ENCODE measurements around the gene LYRM7. TPM values are rescaled to one million over a fixed set of nuclear protein-coding genes. Genes with fewer than 3 reads are reported as not detected.
"Not testable (repeated sequence)": the region's sequence is repeated elsewhere in the genome, so short reads cannot be mapped to it uniquely, and the experiment has no call there.

The LYRM7 gene
- total and polyA plus RNA-seq, 5 donors from 2014 or later = 4.3 to 6.5 (median 5.1) TPM

GRCh38 chr5:131180407-131180806 lies 9.7 kb downstream of the LYRM7 start:
- ATAC-seq (ENCODE audit: low read depth in 2 of 2) (no peak), DNase-seq (no peak)
- H3K27me3 ChIP-seq (ENCODE audit: control insufficient read depth, insufficient read depth, low read length) = no peaks in the 10 kb centered on the region
- Mint-ChIP-seq H3K4me1 (peaks cover 17 to 24% (median 20%) of the 10 kb centered on the region in 4 donors), H3K9me3 (no peaks in the 10 kb centered on the region), H3K4me3 (no peak overlapping the region), H3K27ac (no peak overlapping the region), H3K27me3 (no peaks in the 10 kb centered on the region), H3K36me3 (peaks cover 20% of the 10 kb centered on the region)
- H3K4me1 ChIP-seq (ENCODE audit: control insufficient read depth, insufficient read depth, low read length, poor library complexity, severe bottlenecking) = peaks cover 3% of the 10 kb centered on the region
- H3K4me3 ChIP-seq (ENCODE audit: low read depth, low read length) = no peak overlapping the region
- no peak overlapping the region for H3K27ac ChIP-seq (ENCODE audit: insufficient read depth, low read length, poor library complexity, severe bottlenecking)
- H3K9me3 ChIP-seq (ENCODE audit: control insufficient read depth in 2 of 2, low read length in 2 of 2) = no peaks in the 10 kb centered on the region
- no peaks in the 10 kb centered on the region for H3K36me3 ChIP-seq (ENCODE audit: control insufficient read depth, insufficient read depth, low read length)

- peak in 1 of 3 donors; percentile 16 for DNase-seq
- H3K36me3 Mint-ChIP-seq = peaks cover 17% of the 10 kb centered on the region
- Histone ChIP-seq H3K36me3 (ENCODE audit: control insufficient read depth, insufficient read depth, low read length) (peaks cover 3% of the 10 kb centered on the region), H3K4me1 (ENCODE audit: control insufficient read depth, insufficient read depth, low read length, poor library complexity, severe bottlenecking) (peaks cover 5% of the 10 kb centered on the region), H3K9me3 (ENCODE audit: control insufficient read depth in 2 of 2, low read length in 2 of 2) (no peaks in the 10 kb centered on the region), H3K4me3 (ENCODE audit: low read depth, low read length) (no peak overlapping the region), H3K27me3 (ENCODE audit: control insufficient read depth, insufficient read depth, low read length) (no peaks in the 10 kb centered on the region), H3K27ac (ENCODE audit: insufficient read depth, low read length, poor library complexity, severe bottlenecking) (no peak overlapping the region)
- H3K4me1 Mint-ChIP-seq = peaks cover 6 to 12% (median 9%) of the 10 kb centered on the region in 4 donors
- H3K4me3 Mint-ChIP-seq = no peak overlapping the region
- no peak for ATAC-seq (ENCODE audit: low read depth in 2 of 2)
- no peak overlapping the region for H3K27ac Mint-ChIP-seq
- H3K27me3 Mint-ChIP-seq = no peaks in the 10 kb centered on the region
- no peaks in the 10 kb centered on the region for H3K9me3 Mint-ChIP-seq
These were observed 12.1 kb downstream of the LYRM7 start for GRCh38 chr5:131182839-131183238.

GRCh38 chr5:131185523-131186104 lies 14.9 kb downstream of the LYRM7 start:
- Histone ChIP-seq H3K36me3 (ENCODE audit: control insufficient read depth, insufficient read depth, low read length) (peaks cover 3% of the 10 kb centered on the region), H3K27ac (ENCODE audit: insufficient read depth, low read length, poor library complexity, severe bottlenecking) (no peak overlapping the region)
- H3K27ac Mint-ChIP-seq = no peak overlapping the region

GRCh38 chr5:131186561-131187256 lies 16.0 kb downstream of the LYRM7 start:
- peaks cover 4 to 7% (median 5%) of the 10 kb centered on the region in 4 donors for H3K4me1 Mint-ChIP-seq
- H3K27ac ChIP-seq (ENCODE audit: insufficient read depth, low read length, poor library complexity, severe bottlenecking) = no peak overlapping the region
- H3K36me3 Mint-ChIP-seq = peaks cover 29% of the 10 kb centered on the region
- peaks cover 3% of the 10 kb centered on the region for H3K36me3 ChIP-seq (ENCODE audit: control insufficient read depth, insufficient read depth, low read length)
- H3K4me3 Mint-ChIP-seq = no peak overlapping the region
- no peak overlapping the region for H3K4me3 ChIP-seq (ENCODE audit: low read depth, low read length)
- H3K27me3 Mint-ChIP-seq = no peaks in the 10 kb centered on the region
- H3K4me1 ChIP-seq (ENCODE audit: control insufficient read depth, insufficient read depth, low read length, poor library complexity, severe bottlenecking) = peaks cover 5% of the 10 kb centered on the region
- H3K9me3 ChIP-seq (ENCODE audit: control insufficient read depth in 2 of 2, low read length in 2 of 2) = no peaks in the 10 kb centered on the region
- no peaks in the 10 kb centered on the region for H3K9me3 Mint-ChIP-seq
- no peak overlapping the region for H3K27ac Mint-ChIP-seq
- DNase-seq = no peak
- ATAC-seq (ENCODE audit: low read depth in 2 of 2) = no peak
- H3K27me3 ChIP-seq (ENCODE audit: control insufficient read depth, insufficient read depth, low read length) = no peaks in the 10 kb centered on the region

More at GRCh38 chr5:131185523-131186104, 14.9 kb downstream of the LYRM7 start:
- peaks cover 29% of the 10 kb centered on the region for H3K36me3 Mint-ChIP-seq
- H3K9me3 ChIP-seq (ENCODE audit: control insufficient read depth in 2 of 2, low read length in 2 of 2) = no peaks in the 10 kb centered on the region
- no peak overlapping the region for H3K4me3 Mint-ChIP-seq
- ATAC-seq (ENCODE audit: low read depth in 2 of 2) (no peak), DNase-seq (peak in 1 of 3 donors; percentile 49)
- no peaks in the 10 kb centered on the region for H3K27me3 Mint-ChIP-seq
- peaks cover 5% of the 10 kb centered on the region for H3K4me1 ChIP-seq (ENCODE audit: control insufficient read depth, insufficient read depth, low read length, poor library complexity, severe bottlenecking)
- peaks cover 0 to 7% (median 4%) of the 10 kb centered on the region in 4 donors for H3K4me1 Mint-ChIP-seq
- H3K4me3 ChIP-seq (ENCODE audit: low read depth, low read length) = no peak overlapping the region
- no peaks in the 10 kb centered on the region for H3K27me3 ChIP-seq (ENCODE audit: control insufficient read depth, insufficient read depth, low read length)
- H3K9me3 Mint-ChIP-seq = no peaks in the 10 kb centered on the region

- DNase-seq (no peak), ATAC-seq (ENCODE audit: low read depth in 2 of 2) (no peak)
- no peak overlapping the region for H3K4me3 Mint-ChIP-seq
- no peak overlapping the region for H3K4me3 ChIP-seq (ENCODE audit: low read depth, low read length)
- H3K27ac ChIP-seq (ENCODE audit: insufficient read depth, low read length, poor library complexity, severe bottlenecking) = no peak overlapping the region
- H3K9me3 Mint-ChIP-seq = no peaks in the 10 kb centered on the region
- H3K27ac Mint-ChIP-seq = no peak overlapping the region
- no peaks in the 10 kb centered on the region for H3K36me3 ChIP-seq (ENCODE audit: control insufficient read depth, insufficient read depth, low read length)
- H3K27me3 ChIP-seq (ENCODE audit: control insufficient read depth, insufficient read depth, low read length) = no peaks in the 10 kb centered on the region
- peaks cover 4 to 11% (median 6%) of the 10 kb centered on the region in 4 donors for H3K4me1 Mint-ChIP-seq
- H3K4me1 ChIP-seq (ENCODE audit: control insufficient read depth, insufficient read depth, low read length, poor library complexity, severe bottlenecking) = no peaks in the 10 kb centered on the region
- H3K36me3 Mint-ChIP-seq = peaks cover 26% of the 10 kb centered on the region
- no peaks in the 10 kb centered on the region for H3K9me3 ChIP-seq (ENCODE audit: control insufficient read depth in 2 of 2, low read length in 2 of 2)
- H3K27me3 Mint-ChIP-seq = no peaks in the 10 kb centered on the region
These were observed 22.4 kb downstream of the LYRM7 start for GRCh38 chr5:131193106-131193505.

GRCh38 chr5:131193897-131194296 lies 23.2 kb downstream of the LYRM7 start:
- H3K27me3 ChIP-seq (ENCODE audit: control insufficient read depth, insufficient read depth, low read length); H3K4me3 ChIP-seq (ENCODE audit: low read depth, low read length); DNase-seq; H3K27ac Mint-ChIP-seq; H3K36me3 ChIP-seq (ENCODE audit: control insufficient read depth, insufficient read depth, low read length); H3K4me3 Mint-ChIP-seq; H3K27ac ChIP-seq (ENCODE audit: insufficient read depth, low read length, poor library complexity, severe bottlenecking); H3K4me1 ChIP-seq (ENCODE audit: control insufficient read depth, insufficient read depth, low read length, poor library complexity, severe bottlenecking); H3K27me3 Mint-ChIP-seq; ATAC-seq (ENCODE audit: low read depth in 2 of 2); H3K9me3 ChIP-seq (ENCODE audit: control insufficient read depth in 2 of 2, low read length in 2 of 2); H3K9me3 Mint-ChIP-seq: not testable (repeated sequence)
- peaks cover 4 to 13% (median 7%) of the 10 kb centered on the region in 4 donors for H3K4me1 Mint-ChIP-seq
- peaks cover 23% of the 10 kb centered on the region for H3K36me3 Mint-ChIP-seq

GRCh38 chr5:131194725-131195124 lies 24.0 kb downstream of the LYRM7 start:
- H3K27ac ChIP-seq (ENCODE audit: insufficient read depth, low read length, poor library complexity, severe bottlenecking) = no peak overlapping the region
- peaks cover 4 to 13% (median 7%) of the 10 kb centered on the region in 4 donors for H3K4me1 Mint-ChIP-seq
- H3K36me3 ChIP-seq (ENCODE audit: control insufficient read depth, insufficient read depth, low read length) = no peaks in the 10 kb centered on the region
- no peaks in the 10 kb centered on the region for H3K4me1 ChIP-seq (ENCODE audit: control insufficient read depth, insufficient read depth, low read length, poor library complexity, severe bottlenecking)
- no peaks in the 10 kb centered on the region for H3K27me3 Mint-ChIP-seq
- H3K27me3 ChIP-seq (ENCODE audit: control insufficient read depth, insufficient read depth, low read length) = no peaks in the 10 kb centered on the region
- DNase-seq (no peak), ATAC-seq (ENCODE audit: low read depth in 2 of 2) (no peak)
- no peak overlapping the region for H3K4me3 Mint-ChIP-seq
- peaks cover 19% of the 10 kb centered on the region for H3K36me3 Mint-ChIP-seq
- no peaks in the 10 kb centered on the region for H3K9me3 Mint-ChIP-seq
- peak overlapping the region in 1 of 3 donors; percentile 84 for H3K27ac Mint-ChIP-seq
- no peaks in the 10 kb centered on the region for H3K9me3 ChIP-seq (ENCODE audit: control insufficient read depth in 2 of 2, low read length in 2 of 2)
- no peak overlapping the region for H3K4me3 ChIP-seq (ENCODE audit: low read depth, low read length)

- no peaks in the 10 kb centered on the region for H3K9me3 Mint-ChIP-seq
- no peak overlapping the region for H3K27ac ChIP-seq (ENCODE audit: insufficient read depth, low read length, poor library complexity, severe bottlenecking)
- H3K4me3 Mint-ChIP-seq = no peak overlapping the region
- H3K4me3 ChIP-seq (ENCODE audit: low read depth, low read length) = no peak overlapping the region
- H3K27ac Mint-ChIP-seq = peak overlapping the region in 1 of 3 donors; percentile 40
- no peaks in the 10 kb centered on the region for H3K27me3 Mint-ChIP-seq
- H3K36me3 ChIP-seq (ENCODE audit: control insufficient read depth, insufficient read depth, low read length) = no peaks in the 10 kb centered on the region
- no peak for DNase-seq
- H3K36me3 Mint-ChIP-seq = peaks cover 23% of the 10 kb centered on the region
- peaks cover 4 to 13% (median 7%) of the 10 kb centered on the region in 4 donors for H3K4me1 Mint-ChIP-seq
- no peaks in the 10 kb centered on the region for H3K9me3 ChIP-seq (ENCODE audit: control insufficient read depth in 2 of 2, low read length in 2 of 2)
- H3K4me1 ChIP-seq (ENCODE audit: control insufficient read depth, insufficient read depth, low read length, poor library complexity, severe bottlenecking) = no peaks in the 10 kb centered on the region
- ATAC-seq (ENCODE audit: low read depth in 2 of 2) = no peak
- H3K27me3 ChIP-seq (ENCODE audit: control insufficient read depth, insufficient read depth, low read length) = no peaks in the 10 kb centered on the region
These were observed 25.0 kb downstream of the LYRM7 start for GRCh38 chr5:131195696-131196095.
